ENCODE data around the gene RRP1. TPM values are rescaled to one million over a fixed set of nuclear protein-coding genes. Genes with fewer than 3 reads are reported as not detected.

The RRP1 gene
- total and polyA plus RNA-seq, 9 of the 15 experiments (the other 6 are each of a cell fraction or from before 2014, with no cell fraction given): 0.89 to 105 (median 51.6) TPM

GRCh38 chr21:43761886-43762285, 27.5 kb upstream of the RRP1 start:
- intact Hi-C loops (cut with micrococcal nuclease): no loop called here
- no peaks in the 10 kb centered on the region for H3K9me3 ChIP-seq (replicated peaks; ENCODE audit: control insufficient read depth, insufficient read depth, low read depth, low read length)
- H3K9ac ChIP-seq (ENCODE audit: insufficient read depth in 1 of 2, low read depth in 2 of 2, low read length in 2 of 2): no peak overlapping the region
- no peak overlapping the region for H3K27ac ChIP-seq (ENCODE audit: extremely low read depth, low read depth, low read length)
- H3K4me1 ChIP-seq (replicated peaks in 1 of 2; ENCODE audit: control insufficient read depth in 2 of 2, insufficient read depth in 2 of 2, low read length in 2 of 2): peaks cover 2 to 32% of the 10 kb centered on the region in 2 experiments; a peak in 3 of 5 replicates
- no peaks in the 10 kb centered on the region for H3K79me2 ChIP-seq (ENCODE audit: control insufficient read depth, insufficient read depth, low read length)
- TF ChIP-seq MBD2 (IDR thresholded peaks at IDR 0.05; ENCODE audit: borderline replicate concordance, low read depth) (no peak), PTBP1 (IDR thresholded peaks at IDR 0.05; ENCODE audit: low read depth, low read length) (no peak), EP400 (IDR thresholded peaks at IDR 0.05) (no peak), RBM22 (IDR thresholded peaks at IDR 0.05; ENCODE audit: low read depth, low read length, poor library complexity, severe bottlenecking) (peak; percentile 24), ZNF184 (CRISPR knock-in tag; IDR thresholded peaks at IDR 0.05) (no peak), HNRNPL (IDR thresholded peaks at IDR 0.05; ENCODE audit: low read depth, low read length) (no peak), XRCC4 (IDR thresholded peaks at IDR 0.05; ENCODE audit: extremely low read depth, insufficient read depth, insufficient read length) (no peak), SMARCB1 (IDR thresholded peaks at IDR 0.05; ENCODE audit: insufficient read length, low read depth) (no peak), MYNN (IDR thresholded peaks at IDR 0.05) (0 out of 2 replicates have a peak, but pooled peaks have one; percentile 1), MYNN (CRISPR knock-in tag; IDR thresholded peaks at IDR 0.05) (no peak), NCOR1 (IDR thresholded peaks at IDR 0.05) (no peak)
- DNase-seq (ENCODE audit: extremely low read depth in 1 of 4, low spot score in 3 of 4) (no peak), FAIRE-seq (no peak), ATAC-seq (no peak)
- H3K4me3 ChIP-seq: no peak overlapping the region
- H4K20me1 ChIP-seq (replicated peaks; ENCODE audit: control insufficient read depth, insufficient read depth, low read length): no peaks in the 10 kb centered on the region
- H3K27me3 ChIP-seq (ENCODE audit: control insufficient read depth in 2 of 2, insufficient read depth in 2 of 2, low read length in 2 of 2): no peaks in the 10 kb centered on the region
- WGBS (ENCODE audit: insufficient coverage, low coverage, missing lambda C conversion rate): 92% methylated on average over 18 of the region's 18 CpGs
- BruUV-seq (replicated peaks): no TSS peak
- no peak overlapping the region for H2AFZ ChIP-seq (ENCODE audit: low read depth, low read length)
- ChIA-PET CTCF (ENCODE audit: low intra/inter-chr PET ratio) (no interaction called here), POLR2A (interaction anchor here (0.6 to 0.8 kb wide), 4 partner anchors 19 to 836 kb away, joined by 3 read pairs; no protein-coding TSS in a partner anchor)
- H3K36me3 ChIP-seq (ENCODE audit: control insufficient read depth, insufficient read depth, low read length): peaks cover 61% of the 10 kb centered on the region
- H3K9me1 ChIP-seq (ENCODE audit: control insufficient read depth, insufficient read depth, low read length): no peaks in the 10 kb centered on the region
- no peak overlapping the region for H3K4me2 ChIP-seq (ENCODE audit: insufficient read depth, low read length)
- in situ Hi-C loops (cut with MboI): no loop called here

Data from K562 (cell line).